ENCODE results near the gene CDKAL1. TPM values are rescaled to one million over a fixed set of nuclear protein-coding genes. Genes with fewer than 3 reads are reported as not detected.

The CDKAL1 gene
- total and polyA plus RNA-seq, 2 of the 8 experiments (the other 6 are each of a cell fraction or from before 2014, with no cell fraction given), result 8.4 to 24.6 TPM

DNA sequence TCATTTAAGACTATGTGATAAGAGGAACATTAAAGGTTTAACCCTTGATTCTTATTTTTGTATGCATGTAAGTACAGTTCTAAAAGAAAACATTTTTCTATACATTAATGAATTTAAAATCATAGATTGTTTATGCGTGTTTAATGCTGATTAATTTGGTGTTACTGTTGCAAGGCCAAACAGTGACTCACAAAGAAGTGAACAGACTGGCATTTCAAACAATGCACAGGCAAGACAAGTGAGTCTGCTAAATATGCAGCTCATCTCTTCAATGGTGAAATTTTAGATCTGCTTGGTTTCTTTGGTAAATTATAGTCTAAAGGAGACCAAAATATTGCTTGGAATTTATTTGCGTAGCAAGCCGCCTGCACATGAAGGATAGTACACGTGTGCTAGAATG lies 641.9 kb downstream of the CDKAL1 start:
- 94% methylated on average over 4 of the region's 4 CpGs; no CpG with 5 or more reads in 1 of the 2 experiments for WGBS, 2 experiments (ENCODE audit: extremely low coverage in 1 of 2, insufficient coverage in 1 of 2, insufficient read length in 1 of 2, insufficient replicate concordance in 2 of 2, low coverage in 1 of 2, low lambda C conversion rate in 2 of 2, missing lambda C conversion rate in 1 of 2)
- POLR2A ChIA-PET (ENCODE audit: partially characterized antibody), result no interaction called here
- no peak for FAIRE-seq
- TF ChIP-seq CHD1 (IDR thresholded peaks at IDR 0.05; ENCODE audit: low read depth, low read length) (no peak), JUN (IDR thresholded peaks at IDR 0.05; ENCODE audit: low read depth, low read length) (no peak), RNF2 (IDR thresholded peaks at IDR 0.05; ENCODE audit: borderline replicate concordance, low read depth, low read length, missing control alignments, poor library complexity, severe bottlenecking) (no peak), CBX8 (IDR thresholded peaks at IDR 0.05; ENCODE audit: borderline replicate concordance, low read depth, low read length) (no peak), CHD2 (IDR thresholded peaks at IDR 0.05; ENCODE audit: low read length) (no peak), SAP30 (IDR thresholded peaks at IDR 0.05; ENCODE audit: insufficient read depth, insufficient replicate concordance, low read length) (no peak), SUZ12 (IDR thresholded peaks at IDR 0.05; ENCODE audit: low read length) (no peak), RXRA (IDR thresholded peaks at IDR 0.05; ENCODE audit: insufficient read depth, low read depth, low read length) (no peak), NANOG (IDR thresholded peaks at IDR 0.05; ENCODE audit: insufficient read depth, low read depth, low read length, poor library complexity, severe bottlenecking) (no peak), SP2 (IDR thresholded peaks at IDR 0.05; ENCODE audit: low read length) (no peak), ZNF274 (IDR thresholded peaks at IDR 0.05; ENCODE audit: borderline replicate concordance, extremely low read depth, low read length) (no peak)
- TF ChIP-seq, protein P1, sequence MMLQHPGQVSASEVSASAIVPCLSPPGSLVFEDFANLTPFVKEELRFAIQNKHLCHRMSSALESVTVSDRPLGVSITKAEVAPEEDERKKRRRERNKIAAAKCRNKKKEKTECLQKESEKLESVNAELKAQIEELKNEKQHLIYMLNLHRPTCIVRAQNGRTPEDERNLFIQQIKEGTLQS (IDR thresholded peaks at IDR 0.05; ENCODE audit: insufficient read depth, low read depth, low read length), result no peak
- TF ChIP-seq, protein P2, sequence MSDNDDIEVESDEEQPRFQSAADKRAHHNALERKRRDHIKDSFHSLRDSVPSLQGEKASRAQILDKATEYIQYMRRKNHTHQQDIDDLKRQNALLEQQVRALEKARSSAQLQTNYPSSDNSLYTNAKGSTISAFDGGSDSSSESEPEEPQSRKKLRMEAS (IDR thresholded peaks at IDR 0.05), result no peak

More for the DNA sequence above, 641.9 kb downstream of the CDKAL1 start:
- Histone ChIP-seq H3K79me2 (ENCODE audit: control insufficient read depth in 1 of 2, insufficient read depth in 2 of 2, low read length in 2 of 2) (no peaks in the 10 kb centered on the region), H3K14ac (ENCODE audit: insufficient read length) (no peak overlapping the region), H3K9me3 (ENCODE audit: insufficient read depth in 2 of 2, low read depth in 1 of 2, low read length in 1 of 2) (peaks cover 3 to 9% of the 10 kb centered on the region in 2 experiments), H4K91ac (replicated peaks; ENCODE audit: insufficient read length, low read length) (no peak overlapping the region), H3K27ac (ENCODE audit: low read depth, low read length) (no peak overlapping the region), H2AFZ (ENCODE audit: low read length) (no peak overlapping the region), H3K23me2 (ENCODE audit: low read depth, low read length) (no peaks in the 10 kb centered on the region), H3K36me3 (ENCODE audit: control insufficient read depth in 2 of 4, insufficient read depth in 4 of 4, low read length in 3 of 4) (peaks cover 0 to 3% (median 0%) of the 10 kb centered on the region in 4 experiments; a peak in 2 of 8 replicates), H3K4me3 (ENCODE audit: extremely low read depth in 1 of 4, insufficient read depth in 2 of 4, low read depth in 3 of 4, low read length in 4 of 4) (no peak overlapping the region), H4K5ac (ENCODE audit: insufficient read length, low read depth, low read length) (no peak overlapping the region), H3K9ac (replicated peaks in 1 of 4; ENCODE audit: extremely low read depth in 1 of 4, low read depth in 3 of 4, low read length in 3 of 4) (no peak overlapping the region), H3K79me1 (ENCODE audit: low read depth, low read length) (no peaks in the 10 kb centered on the region), H3K4me2 (ENCODE audit: insufficient read depth in 1 of 2, low read depth in 2 of 2, low read length in 2 of 2) (no peak overlapping the region), H4K20me1 (replicated peaks in 1 of 2; ENCODE audit: control insufficient read depth in 1 of 2, insufficient read depth in 2 of 2, low read length in 2 of 2) (no peaks in the 10 kb centered on the region), H3K56ac (replicated peaks; ENCODE audit: insufficient read length, low read depth, low read length) (no peak overlapping the region), H2BK12ac (ENCODE audit: low read depth, low read length) (no peak overlapping the region), H2BK20ac (ENCODE audit: low read length) (no peak overlapping the region), H3K27me3 (replicated peaks in 1 of 4; ENCODE audit: control insufficient read depth in 3 of 4, extremely low read depth in 1 of 4, insufficient read depth in 3 of 4, low read length in 3 of 4) (peaks cover 0 to 1% (median 0%) of the 10 kb centered on the region in 4 experiments; a peak in 1 of 7 replicates), H3K18ac (ENCODE audit: extremely low read depth, low read length) (no peak overlapping the region), H2BK15ac (ENCODE audit: low read length) (no peak overlapping the region), H3K4me1 (replicated peaks in 1 of 4; ENCODE audit: control insufficient read depth in 3 of 4, insufficient read depth in 4 of 4, low read length in 3 of 4) (no peaks in the 10 kb centered on the region), H2AK5ac (ENCODE audit: low read depth, low read length) (no peak overlapping the region), H3K4ac (replicated peaks; ENCODE audit: insufficient read length, low read depth, low read length) (no peak overlapping the region), H2BK5ac (ENCODE audit: low read depth, low read length) (no peak overlapping the region), H4K8ac (ENCODE audit: extremely low read depth, insufficient read depth, low read length) (no peak overlapping the region), H3K23ac (ENCODE audit: insufficient read length) (no peak overlapping the region), H2BK120ac (replicated peaks; ENCODE audit: low read depth, low read length) (no peak overlapping the region)
- no peak for DNase-seq (ENCODE audit: low read depth in 1 of 2, low spot score in 2 of 2)
- CTCF ChIA-PET (ENCODE audit: partially characterized antibody), result interaction anchor here (0.6 kb wide), 1 partner anchor 18 kb away, joined by 3 read pairs; no protein-coding TSS in a partner anchor

Measured in H1 (cell line).